Stimulated activated CD4-positive, alpha-beta T cell treated with anti-CD3 and anti-CD28 coated beads, Interleukin-12 subunit alpha, Interleukin-12 subunit beta, amount 100 ng/mL, for 24 hours (primary cell): ENCODE results near the gene ZBTB16.

ENCODE experiments used
- DNase-seq, 2 experiments: peaks; one replicate each; pipeline ENCODE4 v3.0.0-alpha.2; 2020; ENCODE audit warnings: low read depth in 2 of 2

The ZBTB16 gene

GRCh38 chr11:114063829-114064201 is 4.3 kb downstream of the ZBTB16 start:
- DNase-seq = no peak

DNA sequence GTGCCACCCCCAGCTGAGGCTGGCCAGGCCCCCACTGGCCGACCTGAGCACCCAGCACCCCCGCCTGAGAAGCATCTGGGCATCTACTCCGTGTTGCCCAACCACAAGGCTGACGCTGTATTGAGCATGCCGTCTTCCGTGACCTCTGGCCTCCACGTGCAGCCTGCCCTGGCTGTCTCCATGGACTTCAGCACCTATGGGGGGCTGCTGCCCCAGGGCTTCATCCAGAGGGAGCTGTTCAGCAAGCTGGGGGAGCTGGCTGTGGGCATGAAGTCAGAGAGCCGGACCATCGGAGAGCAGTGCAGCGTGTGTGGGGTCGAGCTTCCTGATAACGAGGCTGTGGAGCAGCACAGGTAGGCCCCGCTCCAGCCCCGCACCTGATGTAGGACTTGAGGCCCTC is 4.7 kb downstream of the ZBTB16 start:
- no peak for DNase-seq

- no peak for DNase-seq
These were observed 5.6 kb downstream of the ZBTB16 start for GRCh38 chr11:114065094-114065493.

DNA sequence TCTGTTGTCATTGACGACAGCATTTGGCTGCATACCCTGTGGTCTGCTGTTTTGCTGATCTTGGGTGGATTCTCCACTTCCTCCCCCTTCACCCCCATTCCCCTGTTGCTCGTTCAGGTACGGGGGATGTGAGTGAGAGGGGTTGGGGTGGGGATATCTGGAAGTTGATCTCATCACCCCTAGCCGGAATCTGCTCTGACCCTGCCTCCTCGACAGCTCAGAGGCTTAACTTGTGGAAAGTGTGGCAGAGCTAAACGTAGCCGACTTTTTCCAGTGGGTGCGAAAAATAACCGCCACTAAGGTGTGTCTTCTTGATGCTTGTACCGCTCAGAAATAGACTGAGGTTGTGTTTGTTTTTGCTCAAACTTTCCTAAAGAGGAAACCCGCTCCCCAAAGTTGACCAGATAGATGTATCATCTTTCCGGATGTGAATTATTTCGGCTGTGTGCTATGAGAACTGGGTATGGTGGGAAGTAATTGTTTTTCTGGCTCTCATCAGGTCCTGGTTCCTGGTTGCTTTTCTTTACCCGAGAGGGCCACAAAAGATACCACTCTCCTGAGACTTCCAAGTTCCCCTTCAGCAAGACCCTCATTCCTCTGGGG is 6.6 kb downstream of the ZBTB16 start:
- DNase-seq = no peak

GRCh38 chr11:114068327-114068726 is 8.8 kb downstream of the ZBTB16 start:
- no peak for DNase-seq

DNA sequence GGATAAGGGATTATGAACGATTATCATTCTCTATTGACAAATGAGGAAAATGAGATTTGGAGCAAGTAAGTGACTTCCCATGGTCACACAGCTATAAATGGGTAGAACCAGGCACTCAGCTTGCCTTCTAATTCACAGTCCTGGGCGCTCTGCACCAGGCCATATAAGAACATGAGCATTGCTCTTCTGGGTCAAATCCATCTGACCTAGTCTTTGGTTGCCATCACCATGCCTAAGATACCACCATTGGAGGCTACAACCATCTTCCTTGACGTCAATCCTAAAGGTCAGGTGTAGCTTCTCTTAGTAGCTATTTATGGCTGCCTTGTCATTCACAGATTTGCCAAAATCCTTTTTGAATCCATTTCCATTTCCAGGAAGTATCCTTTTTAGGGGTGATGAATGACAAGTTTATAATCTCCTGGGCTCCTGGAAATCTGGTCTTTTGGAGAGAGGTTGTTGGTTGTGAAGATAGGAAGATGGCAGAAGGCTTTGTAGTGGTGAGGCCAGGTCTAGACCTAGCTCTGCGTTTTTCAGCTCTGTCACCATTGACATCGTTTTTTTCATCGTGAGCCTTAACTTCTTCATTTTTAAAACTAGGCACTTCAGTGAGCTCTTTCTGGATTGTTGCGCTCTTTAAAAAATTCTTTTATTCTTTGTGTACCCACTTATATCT is 11.1 kb downstream of the ZBTB16 start:
- no peak for DNase-seq

GRCh38 chr11:114073007-114073827 is 13.7 kb downstream of the ZBTB16 start:
- DNase-seq = no peak

DNA sequence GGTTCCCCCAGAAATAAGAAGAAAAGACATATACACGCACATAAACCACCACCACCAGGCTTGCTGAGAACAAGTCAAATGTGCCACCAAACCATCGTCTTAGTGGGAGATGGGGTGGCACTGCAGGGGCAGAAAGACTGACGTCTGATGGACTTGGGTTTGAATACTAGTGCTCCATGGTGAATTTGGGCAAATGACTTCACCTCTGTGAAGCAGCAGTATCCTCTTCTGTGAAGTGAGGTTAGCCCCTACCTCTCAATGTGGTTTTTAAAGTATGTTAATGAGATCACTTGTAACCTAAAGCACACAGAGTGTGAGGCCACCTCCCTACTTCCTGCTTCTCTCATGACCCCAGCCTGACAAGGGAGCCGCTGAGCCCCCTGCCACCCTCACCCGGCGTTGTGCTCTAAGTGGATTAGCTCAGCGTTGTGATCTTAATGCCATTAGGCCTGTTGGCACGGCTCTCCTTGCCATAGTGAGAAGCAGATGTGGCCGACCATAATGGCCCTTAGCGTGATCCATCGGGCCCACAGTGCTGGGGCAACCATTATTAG is 14.4 kb downstream of the ZBTB16 start:
- DNase-seq = no peak

- DNase-seq = no peak
These were observed 15.2 kb downstream of the ZBTB16 start for GRCh38 chr11:114074546-114075343.

DNA sequence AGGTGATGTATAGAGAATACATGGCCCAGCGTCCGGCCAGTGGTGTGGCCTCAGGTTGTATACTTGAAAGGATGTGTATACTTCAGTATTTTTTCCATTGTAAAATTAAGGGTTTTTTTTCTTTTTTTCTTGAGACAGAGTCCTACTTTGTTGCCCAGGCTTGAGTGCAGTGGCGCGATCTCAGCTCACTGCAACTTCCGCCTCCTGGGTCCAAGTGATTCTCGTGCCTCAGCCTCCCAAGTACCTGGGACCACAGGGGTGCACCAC is 15.8 kb downstream of the ZBTB16 start:
- no peak for DNase-seq

GRCh38 chr11:114075891-114076441 is 16.5 kb downstream of the ZBTB16 start:
- peak in 1 of 2 experiments; percentile 20 for DNase-seq

GRCh38 chr11:114076921-114077331 is 17.4 kb downstream of the ZBTB16 start:
- DNase-seq = no peak

DNA sequence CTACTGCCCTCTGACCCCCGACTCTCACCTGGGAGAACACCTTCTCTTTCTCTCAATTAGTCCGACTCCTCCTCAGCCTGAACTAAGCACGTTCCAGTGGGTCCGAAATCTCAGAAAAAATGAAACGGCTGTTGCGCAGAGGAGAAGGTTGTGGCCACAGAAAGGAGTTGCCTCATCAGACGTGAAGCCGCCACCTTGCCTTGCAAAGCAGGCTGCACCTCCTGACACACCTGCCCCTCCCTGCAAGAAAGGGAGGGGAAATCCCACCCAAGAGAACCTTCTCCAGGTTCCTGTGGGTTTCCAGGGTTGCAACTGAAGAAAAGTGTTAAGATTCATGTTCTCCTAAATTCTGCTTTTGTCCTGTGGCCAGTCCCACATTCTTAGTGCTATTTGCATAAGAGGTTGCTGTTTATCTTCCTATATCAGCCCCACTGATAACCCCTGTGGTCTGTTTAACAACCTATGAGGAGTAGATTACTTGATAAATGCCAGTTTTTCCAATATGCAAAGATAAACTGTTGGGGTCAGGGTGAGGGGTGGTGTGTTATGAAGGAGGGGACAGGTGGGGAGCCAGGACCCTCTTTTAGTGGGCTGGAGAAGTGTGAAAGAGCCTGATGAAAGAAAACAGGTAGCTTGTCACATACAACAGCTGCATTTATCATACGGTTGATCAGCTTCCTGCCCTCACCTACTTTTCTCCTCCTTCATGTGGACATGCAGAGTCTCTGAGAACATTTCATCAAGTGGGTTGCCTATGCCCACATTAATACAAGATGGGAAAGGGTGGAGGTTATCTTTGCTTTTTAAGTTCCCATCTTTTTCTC is 18.2 kb downstream of the ZBTB16 start:
- DNase-seq = no peak

- no peak for DNase-seq
These were observed 18.9 kb downstream of the ZBTB16 start for GRCh38 chr11:114078423-114078822.

DNA sequence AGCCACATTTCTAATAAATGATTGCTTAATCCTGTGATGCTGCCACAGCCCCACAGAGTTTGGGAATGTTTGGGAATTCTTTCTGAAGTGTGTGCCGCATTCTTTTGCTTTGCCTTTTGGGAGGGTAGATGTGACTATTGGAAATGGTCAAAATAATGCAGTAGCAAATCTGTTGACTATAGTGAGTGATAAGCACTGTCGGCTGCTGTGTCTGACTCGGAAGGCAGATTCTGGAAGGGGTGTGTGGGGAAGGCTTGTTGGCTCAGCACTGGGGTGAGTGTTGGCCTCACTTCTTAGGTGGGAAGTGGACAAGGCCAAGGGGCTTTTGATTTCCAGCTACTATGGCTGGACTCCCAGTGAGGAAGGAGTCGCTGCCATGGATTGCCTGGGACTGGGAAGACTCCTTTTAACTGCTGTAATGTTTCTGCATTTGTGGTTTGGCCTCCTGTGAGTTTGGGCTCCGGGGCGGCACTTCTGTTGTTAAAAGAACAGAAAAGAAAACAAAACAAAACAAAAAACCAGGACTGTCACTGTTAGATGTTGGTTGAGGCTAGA is 20.1 kb downstream of the ZBTB16 start:
- no peak for DNase-seq

DNA sequence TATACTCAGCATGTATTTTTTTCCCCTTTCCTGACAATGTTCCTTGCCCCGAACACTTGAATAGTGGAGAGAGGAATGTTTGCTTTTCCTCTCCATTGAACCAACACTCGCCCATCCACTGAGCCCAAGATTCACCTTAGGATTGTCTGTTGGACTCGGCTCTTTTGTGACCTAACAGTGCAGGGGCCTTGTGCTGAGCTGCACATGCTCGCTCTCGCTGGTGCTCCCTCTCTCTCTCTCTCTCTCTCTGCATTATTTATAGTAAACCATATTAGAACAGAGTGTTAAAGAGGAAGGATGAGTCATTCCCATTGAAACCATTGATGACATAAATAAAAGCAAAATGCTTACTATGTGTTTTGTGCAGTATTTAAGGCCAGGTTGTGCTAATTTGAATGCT is 20.7 kb downstream of the ZBTB16 start:
- no peak for DNase-seq

DNA sequence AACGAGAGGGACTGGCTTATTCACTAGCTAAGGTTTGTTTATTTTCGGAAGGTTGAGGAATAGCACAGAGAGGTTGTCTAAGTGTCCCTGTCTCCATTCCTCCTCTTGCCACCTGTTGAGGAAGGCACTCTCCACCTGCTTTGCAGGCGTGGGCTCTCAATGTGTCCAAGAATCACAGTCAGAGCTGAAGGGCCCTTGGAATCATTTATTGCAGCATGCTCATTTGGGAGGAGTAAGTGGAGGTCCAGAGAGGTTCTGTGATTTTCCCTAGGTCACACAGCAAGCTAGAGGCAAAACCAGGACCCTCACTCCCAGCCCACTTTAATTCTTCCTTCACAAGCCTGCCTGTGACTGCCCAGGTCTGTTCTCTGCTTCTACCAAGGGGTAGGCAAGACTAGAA is 21.3 kb downstream of the ZBTB16 start:
- no peak for DNase-seq

DNA sequence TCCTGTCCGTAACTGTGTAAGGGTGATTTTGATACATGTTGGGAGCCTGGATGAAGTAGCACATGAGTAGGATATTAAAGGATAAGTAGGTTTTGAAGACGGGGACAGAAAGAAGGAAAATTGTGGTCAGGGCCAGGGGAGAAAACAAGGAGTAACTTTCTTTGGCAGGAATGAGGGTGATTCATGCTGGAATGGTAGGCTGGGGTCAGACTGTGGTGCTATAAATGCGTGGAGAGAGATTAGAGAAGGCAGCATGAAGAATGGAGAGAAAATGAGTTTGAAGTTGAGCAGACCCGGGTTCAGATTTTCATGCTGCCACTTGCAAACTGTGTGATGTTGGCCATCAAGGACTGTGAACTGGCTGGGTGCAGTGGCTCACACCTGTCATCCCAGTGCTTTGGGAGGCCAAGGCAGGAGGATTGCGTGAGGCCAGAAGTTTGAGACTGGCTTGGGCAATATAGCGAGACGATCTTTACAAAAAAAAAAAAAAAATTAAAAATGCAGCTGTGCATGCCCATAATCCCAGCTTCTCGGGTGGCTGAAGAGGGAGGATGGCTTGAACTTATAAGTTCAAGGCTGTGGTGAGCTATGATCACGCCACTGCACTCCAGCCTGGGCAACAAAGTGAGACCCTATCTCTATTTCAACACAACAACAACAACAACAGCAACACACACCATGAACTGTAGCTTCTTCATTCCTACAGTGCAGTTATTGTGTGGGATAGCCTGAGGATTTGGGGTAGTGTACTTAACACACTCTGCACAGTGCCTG is 22.3 kb downstream of the ZBTB16 start:
- DNase-seq = no peak

GRCh38 chr11:114082415-114082748 is 22.9 kb downstream of the ZBTB16 start:
- no peak for DNase-seq

- no peak for DNase-seq
These were observed 23.3 kb downstream of the ZBTB16 start for GRCh38 chr11:114082767-114083181.
